NT2/D1 (cell line): ENCODE results near the gene PHLDA3.
"Not testable (repeated sequence)": the region's sequence is repeated elsewhere in the genome, so short reads cannot be mapped to it uniquely, and the experiment has no call there.

Source experiments
- DNase-seq: peaks from one replicate; pipeline ENCODE4 v3.0.0-alpha.2; 2011; ENCODE audit warnings: low read depth, low spot score
- H3K27me3 ChIP-seq: 2 replicates; pipeline ENCODE4 v1.6.0; 2011; ENCODE audit warnings: mild to moderate bottlenecking; ENCODE audit not compliant: insufficient read length, insufficient read depth
- H3K36me3 ChIP-seq: 2 replicates; pipeline ENCODE4 v1.6.1; 2011; ENCODE audit warnings: mild to moderate bottlenecking, low read length, mixed read lengths; ENCODE audit not compliant: insufficient read depth, insufficient read length
- H3K4me1 ChIP-seq: 2 replicates; pipeline ENCODE4 v1.5.1; 2011; ENCODE audit not compliant: insufficient read depth, insufficient read length
- H3K4me3 ChIP-seq: 2 replicates; pipeline ENCODE4 v1.5.1; 2011; ENCODE audit warnings: low read depth; ENCODE audit not compliant: insufficient read length
- H3K9ac ChIP-seq: 2 replicates; pipeline ENCODE4 v1.6.0; 2011; ENCODE audit warnings: low read depth; ENCODE audit not compliant: insufficient read length
- H3K9me3 ChIP-seq: 2 replicates; pipeline ENCODE4 v1.5.1; 2011; ENCODE audit warnings: mild to moderate bottlenecking, low read length; ENCODE audit not compliant: insufficient read depth
- SUZ12 ChIP-seq: IDR thresholded peaks from 2 replicates; pipeline ENCODE4 v1.6.1; 2011; ENCODE audit not compliant: insufficient read length, insufficient read depth; ENCODE audit errors: extremely low read depth
- YY1 ChIP-seq: IDR thresholded peaks from 2 replicates; pipeline ENCODE4 v1.6.1; 2011; ENCODE audit not compliant: insufficient read length, insufficient read depth
- ZNF274 ChIP-seq: IDR thresholded peaks from 2 replicates; pipeline ENCODE4 v1.6.1; 2011; ENCODE audit warnings: mild to moderate bottlenecking, low read depth, low read length

The PHLDA3 gene

DNA sequence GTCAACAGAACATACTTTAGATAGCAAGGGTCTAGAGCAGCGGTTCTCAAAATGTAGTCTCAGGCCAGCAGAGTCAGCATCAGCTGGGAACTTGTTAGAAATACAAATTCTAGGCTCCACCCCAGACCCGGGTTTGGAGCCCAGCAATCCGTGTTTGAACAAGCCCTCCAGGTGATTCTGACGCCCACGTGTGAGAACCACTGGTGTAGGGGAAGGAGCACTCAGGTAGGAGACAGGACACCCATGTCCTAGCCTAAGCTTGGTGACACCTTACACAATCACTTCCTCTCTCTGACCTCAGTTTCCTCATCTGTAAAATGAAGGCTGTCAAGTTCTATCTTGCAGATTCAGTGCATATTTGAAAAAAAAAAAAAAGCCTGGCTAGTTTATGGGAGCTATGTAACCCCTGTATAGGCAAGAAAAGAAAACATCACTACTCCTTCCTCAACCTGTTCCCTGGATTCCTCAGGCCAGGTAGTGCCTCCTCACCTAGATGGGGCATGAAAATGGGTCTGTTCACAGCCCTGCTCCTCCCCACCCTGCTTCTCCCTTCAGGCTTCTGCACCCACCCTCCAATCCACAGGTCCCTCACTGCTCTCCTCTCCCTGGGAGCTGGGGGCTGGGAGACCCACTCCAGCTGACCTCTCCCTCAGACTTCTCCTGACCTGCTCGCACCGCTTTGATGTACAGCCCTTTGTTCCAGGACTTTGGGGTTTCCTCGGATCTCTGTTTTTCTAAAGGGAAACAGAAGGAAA lies 7.1 kb upstream of the PHLDA3 start:
- H3K9me3 ChIP-seq = no peaks in the 10 kb centered on the region
- peaks cover 2% of the 10 kb centered on the region for H3K4me1 ChIP-seq
- H3K4me3 ChIP-seq = no peak overlapping the region
- no peaks in the 10 kb centered on the region for H3K36me3 ChIP-seq
- H3K27me3 ChIP-seq = peaks cover 12% of the 10 kb centered on the region
- no peak overlapping the region for H3K9ac ChIP-seq
- TF ChIP-seq SUZ12 = no peak
- no peak for DNase-seq

DNA sequence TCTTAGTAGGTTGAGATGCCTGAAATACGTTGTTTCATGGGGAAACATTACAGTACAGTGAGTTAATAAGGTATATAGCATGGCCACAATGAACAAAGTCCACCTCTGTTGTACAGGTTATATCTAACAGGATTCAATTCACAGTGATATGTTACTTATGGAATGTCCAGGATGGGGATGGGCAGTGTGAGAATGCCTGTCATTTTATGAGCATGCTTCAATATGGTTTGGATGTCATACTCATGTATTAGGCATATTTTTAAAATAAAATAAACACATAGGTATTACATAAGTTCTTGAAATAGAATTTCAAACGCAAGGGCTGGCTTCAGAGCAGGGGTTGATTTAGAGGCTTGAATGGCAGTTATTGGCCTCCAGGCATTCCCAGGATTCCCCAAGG lies 6.1 kb upstream of the PHLDA3 start:
- no peaks in the 10 kb centered on the region for H3K36me3 ChIP-seq
- no peaks in the 10 kb centered on the region for H3K9me3 ChIP-seq
- H3K9ac ChIP-seq = no peak overlapping the region
- DNase-seq = no peak
- H3K4me1 ChIP-seq = no peaks in the 10 kb centered on the region
- H3K4me3 ChIP-seq = no peak overlapping the region
- peaks cover 18% of the 10 kb centered on the region for H3K27me3 ChIP-seq
- TF ChIP-seq YY1 (no peak), ZNF274 (no peak), SUZ12 (no peak)

DNA sequence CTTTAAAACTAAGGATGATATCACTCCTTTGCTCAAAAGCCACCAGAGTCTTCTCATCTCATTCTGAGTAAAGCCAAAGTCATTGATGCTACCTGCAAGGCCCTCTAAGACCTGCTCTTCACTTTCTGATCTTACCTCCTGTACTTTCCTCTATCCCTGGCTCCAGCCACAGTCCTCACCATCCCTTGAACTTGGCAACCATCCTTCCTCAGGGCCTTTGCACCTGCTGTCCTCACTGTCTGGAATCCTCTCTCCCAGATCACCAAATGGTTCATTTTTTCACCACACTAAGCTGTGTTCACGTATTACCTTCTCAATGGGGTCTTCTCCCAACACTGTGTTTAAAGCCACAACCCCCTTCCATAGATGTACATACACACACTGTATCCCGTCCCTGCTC lies 4.3 kb upstream of the PHLDA3 start:
- H3K4me3 ChIP-seq = no peak overlapping the region
- no peaks in the 10 kb centered on the region for H3K9me3 ChIP-seq
- peaks cover 33% of the 10 kb centered on the region for H3K27me3 ChIP-seq
- no peak for TF ChIP-seq ZNF274
- TF ChIP-seq SUZ12 = no peak
- no peak for TF ChIP-seq YY1
- H3K36me3 ChIP-seq = peaks cover 1% of the 10 kb centered on the region
- no peak for DNase-seq
- H3K9ac ChIP-seq = no peak overlapping the region
- H3K4me1 ChIP-seq = peaks cover 7% of the 10 kb centered on the region

DNA sequence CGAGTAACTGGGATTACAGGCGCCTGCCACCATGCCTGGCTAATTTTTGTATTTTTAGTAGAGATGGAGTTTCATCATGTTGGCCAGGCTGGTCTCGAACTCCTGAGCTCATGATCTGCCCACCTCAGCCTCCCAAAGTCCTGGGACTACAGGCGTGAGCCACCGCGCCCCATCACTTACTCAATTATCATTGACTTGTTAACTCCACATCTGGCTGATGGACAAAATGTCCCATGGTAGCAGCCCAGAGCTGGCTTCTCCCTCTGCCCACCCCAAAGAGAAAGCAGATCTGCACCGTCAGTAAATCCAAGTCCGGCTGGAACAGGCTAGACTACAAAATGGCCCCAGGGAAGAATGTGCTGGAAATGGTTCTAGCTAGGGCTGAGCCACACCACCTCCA lies 3.3 kb upstream of the PHLDA3 start:
- not testable (repeated sequence) for DNase-seq, H3K9me3 ChIP-seq, H3K9ac ChIP-seq, H3K4me3 ChIP-seq
- H3K4me1 ChIP-seq = peaks cover 15% of the 10 kb centered on the region
- H3K27me3 ChIP-seq = peaks cover 38% of the 10 kb centered on the region
- H3K36me3 ChIP-seq = peaks cover 11% of the 10 kb centered on the region

DNA sequence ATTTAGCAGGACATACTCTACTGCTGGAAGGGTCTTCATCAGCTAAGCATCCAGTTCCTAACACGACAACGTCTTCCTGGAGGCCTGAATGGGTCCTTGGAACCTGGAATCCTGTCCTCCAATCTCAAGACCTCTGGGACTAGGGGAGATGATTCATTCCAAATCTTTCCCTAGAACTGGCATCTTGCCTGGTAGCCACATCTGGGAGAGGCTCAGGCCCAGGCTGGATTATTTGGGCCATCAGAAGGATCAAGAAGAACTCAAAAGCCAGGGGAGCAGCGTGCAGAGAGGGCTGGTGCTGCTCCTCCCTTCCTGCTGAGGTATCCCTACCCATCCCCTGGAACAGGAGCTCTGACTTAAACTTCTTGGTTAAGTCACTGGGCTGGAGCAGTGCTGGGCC lies 2.8 kb upstream of the PHLDA3 start:
- Histone ChIP-seq H3K4me3 (no peak overlapping the region), H3K9me3 (no peaks in the 10 kb centered on the region), H3K27me3 (peaks cover 38% of the 10 kb centered on the region), H3K4me1 (peaks cover 16% of the 10 kb centered on the region), H3K36me3 (peaks cover 15% of the 10 kb centered on the region), H3K9ac (no peak overlapping the region)
- DNase-seq = no peak
- no peak for TF ChIP-seq ZNF274
- no peak for TF ChIP-seq YY1
- no peak for TF ChIP-seq SUZ12

DNA sequence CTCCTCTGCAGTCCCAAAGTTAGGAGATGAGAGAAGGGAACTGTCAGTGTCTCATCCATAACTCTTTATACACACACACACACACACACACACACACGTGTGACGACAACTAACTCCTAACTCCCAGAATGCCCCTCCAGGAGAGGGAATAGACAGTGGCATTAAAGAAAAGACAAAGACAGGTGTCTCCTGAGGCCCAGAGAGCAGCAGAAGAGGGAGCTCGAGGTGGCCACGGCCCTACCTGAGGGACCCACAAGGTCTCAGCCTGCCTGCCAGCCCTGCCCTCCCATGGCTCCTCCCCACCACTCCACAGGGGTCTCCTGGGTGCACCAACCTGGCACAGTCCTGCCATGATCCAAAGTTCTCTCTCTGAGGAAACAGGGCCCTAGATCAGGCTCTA lies 1.6 kb upstream of the PHLDA3 start:
- H3K9ac ChIP-seq = no peak overlapping the region
- H3K36me3 ChIP-seq = peaks cover 26% of the 10 kb centered on the region
- TF ChIP-seq YY1 (no peak), SUZ12 (no peak), ZNF274 (no peak)
- peaks cover 38% of the 10 kb centered on the region for H3K27me3 ChIP-seq
- H3K9me3 ChIP-seq = no peaks in the 10 kb centered on the region
- no peak overlapping the region for H3K4me3 ChIP-seq
- DNase-seq = no peak
- peaks cover 20% of the 10 kb centered on the region for H3K4me1 ChIP-seq

DNA sequence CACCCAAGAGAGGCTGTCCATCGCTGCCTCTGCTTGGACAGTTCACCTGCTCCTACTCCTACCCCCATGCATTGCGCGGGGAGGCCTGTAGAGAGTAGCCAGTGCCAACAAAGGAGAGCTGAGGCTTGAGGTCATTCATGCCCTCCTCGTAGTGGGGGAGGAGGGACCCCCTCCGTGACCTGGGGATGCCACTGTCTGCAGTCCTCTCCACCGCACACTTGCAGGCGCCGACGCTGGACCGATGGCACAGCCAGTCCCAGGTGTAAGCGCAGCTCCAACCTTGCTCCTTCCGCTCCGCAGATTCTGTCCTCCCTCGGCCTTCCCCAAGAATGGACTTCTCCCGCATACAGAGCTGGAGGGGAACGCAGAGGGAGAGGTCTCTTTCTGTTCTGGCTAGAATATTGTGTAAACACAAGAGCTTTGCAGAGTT lies 672 bp upstream of the PHLDA3 start:
- TF ChIP-seq ZNF274 (no peak), SUZ12 (no peak), YY1 (no peak)
- Histone ChIP-seq H3K9me3 (no peaks in the 10 kb centered on the region), H3K4me1 (peaks cover 20% of the 10 kb centered on the region), H3K4me3 (peak overlapping the region; percentile 60), H3K36me3 (peaks cover 35% of the 10 kb centered on the region), H3K27me3 (peaks cover 38% of the 10 kb centered on the region), H3K9ac (peak overlapping the region; percentile 69)
- no peak for DNase-seq

DNA sequence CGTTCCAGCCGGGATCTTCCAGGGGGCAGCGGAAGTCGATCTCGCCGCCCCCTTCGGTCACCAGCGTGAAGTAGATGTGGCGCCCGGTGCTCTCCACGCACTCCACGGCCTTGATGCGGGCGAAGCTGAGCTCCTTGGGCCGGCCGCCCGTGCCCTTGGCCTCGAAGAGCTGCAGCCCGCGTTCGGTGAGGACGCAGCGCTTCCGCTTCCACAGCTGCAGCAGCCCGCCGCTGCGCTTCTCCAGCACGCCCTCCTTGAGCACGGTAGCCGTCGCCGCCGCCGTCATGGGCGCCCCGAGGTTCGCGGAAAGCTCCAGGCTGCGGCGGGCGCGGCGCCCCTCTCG lies 516 bp downstream of the PHLDA3 start:
- no peaks in the 10 kb centered on the region for H3K9me3 ChIP-seq
- H3K4me3 ChIP-seq = peak overlapping the region; percentile 90
- H3K36me3 ChIP-seq = peaks cover 42% of the 10 kb centered on the region
- TF ChIP-seq ZNF274 (no peak), YY1 (no peak), SUZ12 (no peak)
- peak overlapping the region; percentile 95 for H3K9ac ChIP-seq
- peaks cover 38% of the 10 kb centered on the region for H3K27me3 ChIP-seq
- H3K4me1 ChIP-seq = peaks cover 20% of the 10 kb centered on the region
- DNase-seq = no peak
